NCI-H1417 treated with DMSO at 0.1 percent for 48 hours (cell line): ENCODE measurements around the gene SLC7A4.

Experiments used
- DNase-seq: peaks from one replicate; lab custom pipeline; 2025; lab: John Stamatoyannopoulos, UW

SLC7A4 gene

GRCh38 chr22:20986365-20986764, 46.0 kb downstream of the SLC7A4 start:
- DNase-seq, result no peak

DNA sequence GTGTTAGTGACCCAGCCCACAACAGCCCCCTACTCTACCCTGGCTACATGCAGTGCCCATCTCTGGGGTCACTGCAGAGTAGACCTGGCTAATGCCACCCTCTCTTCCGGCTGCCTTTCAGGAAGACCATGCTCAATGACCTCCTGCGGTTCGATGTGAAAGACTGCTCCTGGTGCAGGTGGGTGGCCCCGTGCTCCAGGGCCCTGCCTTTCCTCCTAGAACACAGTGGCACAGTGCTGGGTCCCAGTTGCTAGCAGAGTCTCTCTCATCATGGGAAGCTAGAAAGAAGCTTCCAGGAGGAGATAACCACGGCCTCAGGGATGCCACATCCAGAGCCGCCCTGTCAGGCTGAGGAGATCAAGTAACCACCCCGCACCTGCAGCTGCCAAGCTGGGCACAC, 46.6 kb downstream of the SLC7A4 start:
- no peak for DNase-seq

DNA sequence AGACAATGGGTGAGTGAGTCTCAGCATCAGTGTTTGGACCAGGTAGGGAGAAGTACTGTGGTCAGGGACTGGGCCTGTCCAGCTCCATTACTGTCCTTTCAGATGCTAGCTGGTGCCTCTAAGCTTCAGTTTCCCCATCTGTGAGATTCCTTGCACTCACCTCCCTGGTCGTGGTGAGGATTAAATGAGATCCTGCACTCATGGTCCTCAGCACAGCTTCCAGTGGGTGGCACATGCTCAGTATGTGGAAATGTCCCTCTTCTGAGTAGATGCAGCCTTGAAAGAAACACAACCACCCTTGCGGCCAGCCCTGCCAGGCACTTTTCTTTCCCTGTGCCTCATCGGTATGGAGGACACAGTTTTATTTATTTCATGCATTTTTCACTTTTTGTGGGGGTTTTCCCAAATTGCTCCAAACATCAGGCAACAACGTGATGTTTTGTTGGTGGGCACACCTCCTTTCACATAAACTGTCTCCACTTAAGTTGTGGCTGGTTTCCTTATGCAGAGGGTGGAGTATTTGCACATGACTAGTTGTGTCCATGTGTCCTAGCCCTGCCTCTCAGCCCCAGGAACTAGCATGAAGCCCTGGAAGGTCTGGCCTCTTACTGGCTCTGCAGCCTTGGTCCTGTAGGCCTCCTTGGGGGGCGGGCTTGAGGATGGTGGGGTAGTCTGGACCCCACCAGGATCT, 49.1 kb downstream of the SLC7A4 start:
- DNase-seq, result no peak

DNA sequence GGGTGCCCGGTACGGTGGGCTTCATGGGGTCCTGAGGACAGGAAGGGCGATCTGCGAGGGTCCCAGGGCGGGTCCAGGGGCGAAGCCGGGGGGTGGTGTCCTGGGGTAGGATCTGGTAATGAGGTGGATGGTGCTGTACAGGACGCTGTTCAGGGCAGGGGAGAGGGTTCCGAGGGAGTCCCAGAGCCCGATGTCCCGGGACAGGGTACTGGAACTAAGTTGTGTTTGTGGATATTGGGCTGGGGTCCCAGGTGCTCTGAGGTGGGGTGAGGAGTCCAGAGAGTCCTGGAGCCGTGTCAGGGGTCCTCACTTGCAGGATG, 49.8 kb downstream of the SLC7A4 start:
- no peak for DNase-seq

DNA sequence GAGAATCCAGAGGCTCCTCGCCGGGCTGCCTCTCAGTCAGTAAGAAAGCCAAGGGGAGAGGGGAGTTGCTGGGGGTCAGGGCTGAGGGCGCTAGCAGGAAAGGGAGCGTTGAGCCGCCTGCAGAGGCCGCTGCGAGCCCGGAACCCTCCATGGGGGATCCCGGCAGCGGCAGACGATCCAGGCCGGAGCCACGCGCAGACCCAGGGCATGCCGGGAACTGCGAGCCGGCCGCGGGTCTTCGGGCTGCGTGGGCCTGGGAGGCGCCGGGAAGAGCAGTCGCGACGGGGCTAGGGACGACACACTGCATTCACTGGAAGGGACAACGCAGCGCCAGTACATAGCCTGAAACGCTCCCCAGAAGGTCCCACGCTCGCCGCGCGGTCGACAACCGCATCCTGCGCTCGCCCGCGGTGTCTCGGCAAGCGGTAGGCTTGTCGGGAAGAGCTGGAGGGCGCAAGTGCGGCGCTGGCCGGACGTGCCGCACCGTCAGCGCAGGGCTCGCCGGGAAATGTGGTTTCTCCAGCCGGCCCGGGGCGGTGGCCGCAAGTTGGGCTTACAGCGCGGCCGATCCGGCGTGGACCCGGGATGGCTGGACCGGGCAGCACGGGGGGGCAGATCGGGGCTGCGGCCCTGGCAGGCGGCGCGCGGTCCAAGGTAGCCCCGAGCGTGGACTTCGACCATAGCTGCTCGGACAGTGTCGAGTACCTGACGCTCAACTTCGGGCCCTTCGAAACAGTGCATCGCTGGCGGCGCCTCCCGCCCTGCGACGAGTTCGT, 50.4 kb downstream of the SLC7A4 start, which contains the start of gene LZTR1:
TSS of gene LZTR1 (plus strand) at position 511 of the 776 bp plus-strand sequence. CDS start at position 586, 75 bp downstream.
- DNase-seq, result no peak

DNA sequence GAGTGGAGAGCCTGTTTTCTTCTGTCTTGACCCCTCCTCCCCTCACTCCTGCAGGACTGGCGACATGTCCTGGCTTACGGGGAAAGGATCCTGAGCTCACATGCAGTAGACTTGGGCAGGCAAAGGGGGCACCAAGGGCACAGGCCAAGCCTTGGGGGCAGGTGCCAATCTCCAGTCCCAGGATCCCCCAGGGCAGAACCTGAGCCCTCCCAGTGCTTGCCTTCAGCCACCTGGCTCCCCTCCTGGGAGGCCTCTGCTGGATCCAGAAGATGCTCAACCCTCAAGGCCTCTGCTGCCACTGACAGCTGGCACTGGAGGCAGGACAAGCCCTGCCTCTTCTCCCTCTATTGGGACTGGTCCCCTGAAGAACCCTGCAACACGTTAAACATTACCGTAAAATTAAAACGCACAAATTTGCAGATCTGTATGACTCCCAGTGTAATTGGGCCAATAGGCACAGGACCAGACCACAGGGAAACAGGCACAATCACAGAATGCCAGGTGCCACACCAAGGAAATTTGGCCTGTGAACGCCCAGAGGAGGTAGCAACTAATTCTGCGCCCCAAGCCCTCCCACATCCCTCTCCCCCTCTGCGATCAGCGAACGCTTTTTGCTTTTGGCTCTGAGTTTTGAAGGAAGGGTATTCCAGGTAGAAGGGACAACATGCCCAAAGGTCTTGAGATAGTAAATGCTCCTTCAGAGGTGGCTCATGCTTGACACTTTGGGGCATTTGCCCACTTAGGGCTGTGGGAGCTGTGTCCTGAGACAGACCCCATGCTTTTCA, 51.2 kb downstream of the SLC7A4 start:
- DNase-seq, result no peak

- no peak for DNase-seq
Measured at GRCh38 chr22:20980523-20980922, 51.8 kb downstream of the SLC7A4 start.

- DNase-seq, result no peak
Measured at GRCh38 chr22:20979940-20980453, 52.4 kb downstream of the SLC7A4 start.

DNA sequence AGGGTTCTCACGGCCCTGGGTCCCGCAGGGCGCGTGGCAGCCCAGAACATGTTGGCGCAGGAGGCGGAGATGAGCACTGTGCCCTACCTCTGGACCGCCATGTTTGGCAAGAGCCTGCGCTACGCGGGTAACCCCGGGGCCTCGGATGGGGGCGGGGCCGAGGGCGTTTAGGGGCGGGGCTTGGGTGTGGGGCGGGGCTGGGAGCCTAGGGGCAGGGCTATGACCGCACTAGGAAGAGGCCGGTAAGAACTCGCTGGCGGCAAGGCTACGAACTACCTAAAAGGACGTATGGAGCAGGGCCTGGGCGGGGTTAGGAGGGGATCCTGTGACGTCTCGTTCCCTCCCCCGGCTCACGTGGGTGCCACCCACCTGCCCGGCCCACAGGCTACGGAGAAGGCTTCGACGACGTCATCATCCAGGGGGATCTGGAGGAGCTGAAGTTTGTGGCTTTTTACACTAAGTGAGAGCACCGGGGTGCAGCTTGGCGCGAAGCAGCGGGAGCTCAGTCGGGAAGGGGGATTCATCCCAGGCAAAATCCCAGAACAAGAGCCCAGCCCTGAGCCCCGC, 53.0 kb downstream of the SLC7A4 start:
- no peak for DNase-seq
